IPS-20b (cell line): Measurements from ENCODE around the gene ASCL5.

Experiments
- H3K27ac ChIP-seq: one replicate; pipeline ENCODE4 v1.5.1; 2013; ENCODE audit warnings: low read length
- H3K27me3 ChIP-seq: 2 replicates; pipeline ENCODE4 v1.6.1; 2013; ENCODE audit warnings: mild to moderate bottlenecking, low read length, inconsistent platforms; ENCODE audit not compliant: insufficient read depth
- H3K36me3 ChIP-seq: 2 replicates; pipeline ENCODE4 v1.6.1; 2013; ENCODE audit warnings: low read depth, mild to moderate bottlenecking, inconsistent platforms, low read length, moderate library complexity; ENCODE audit not compliant: insufficient read depth
- H3K4me1 ChIP-seq: 2 replicates; pipeline ENCODE4 v1.6.1; 2013; ENCODE audit warnings: mild to moderate bottlenecking, control low read depth, inconsistent platforms, low read length, moderate library complexity; ENCODE audit not compliant: insufficient read depth
- H3K4me3 ChIP-seq: 2 replicates; pipeline ENCODE4 v1.5.1; 2013; ENCODE audit warnings: mild to moderate bottlenecking, low read length, inconsistent platforms
- H3K9ac ChIP-seq: 2 replicates; pipeline ENCODE4 v1.6.1; 2013; ENCODE audit warnings: low read depth, mild to moderate bottlenecking, inconsistent platforms, low read length, moderate library complexity
- H3K9me3 ChIP-seq: 2 replicates; pipeline ENCODE4 v1.6.1; 2013; ENCODE audit warnings: mild to moderate bottlenecking, low read depth, low read length, inconsistent platforms; ENCODE audit not compliant: insufficient read depth

The ASCL5 gene

DNA sequence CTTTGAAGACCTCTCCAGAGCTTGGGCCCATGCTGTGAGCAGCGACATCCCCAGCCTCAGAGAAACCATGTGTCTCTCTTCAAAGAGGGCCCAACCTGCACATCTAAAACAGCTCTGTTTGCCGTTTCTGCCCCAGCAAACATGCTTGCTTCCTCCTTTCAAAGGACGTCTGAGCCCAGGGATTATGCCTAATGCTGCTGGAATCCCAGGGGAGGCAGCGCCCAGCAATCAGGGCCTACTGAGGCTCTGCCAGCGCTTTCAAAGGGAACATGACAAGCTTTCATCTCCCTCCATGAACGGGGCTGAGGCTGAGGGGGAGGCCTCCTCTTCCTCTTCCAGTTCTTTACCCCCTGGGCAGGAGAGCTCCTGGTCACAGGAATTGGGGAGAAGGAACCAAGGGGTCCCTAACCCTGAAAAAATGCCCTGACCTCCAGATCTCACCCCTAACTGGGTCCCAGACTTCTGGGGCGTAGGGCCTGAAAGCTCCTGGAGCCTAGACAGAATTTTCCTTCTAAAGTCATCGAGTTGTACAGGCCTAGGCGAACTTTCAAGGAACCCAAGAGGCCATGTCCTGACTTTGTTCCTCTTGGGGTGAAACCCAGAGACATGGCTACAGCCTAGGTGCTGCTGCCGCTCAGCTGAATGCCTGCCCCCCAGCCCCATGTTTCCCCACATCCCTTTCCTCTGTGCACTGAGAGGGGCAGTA lies 13.4 kb upstream of the ASCL5 start:
- H3K4me1 ChIP-seq = no peaks in the 10 kb centered on the region
- H3K27ac ChIP-seq = no peak overlapping the region
- H3K27me3 ChIP-seq = no peaks in the 10 kb centered on the region
- no peak overlapping the region for H3K9ac ChIP-seq
- peaks cover 99% of the 10 kb centered on the region for H3K36me3 ChIP-seq
- H3K4me3 ChIP-seq = no peak overlapping the region
- H3K9me3 ChIP-seq = no peaks in the 10 kb centered on the region

- Histone ChIP-seq H3K27ac (no peak overlapping the region), H3K4me3 (no peak overlapping the region), H3K9ac (no peak overlapping the region), H3K9me3 (no peaks in the 10 kb centered on the region), H3K36me3 (peaks cover 99% of the 10 kb centered on the region), H3K27me3 (no peaks in the 10 kb centered on the region), H3K4me1 (no peaks in the 10 kb centered on the region)
Observed at GRCh38 chr1:201139756-201140155, 12.8 kb upstream of the ASCL5 start.

- H3K4me1 ChIP-seq = no peaks in the 10 kb centered on the region
- no peak overlapping the region for H3K27ac ChIP-seq
- H3K27me3 ChIP-seq = no peaks in the 10 kb centered on the region
- peaks cover 99% of the 10 kb centered on the region for H3K36me3 ChIP-seq
- H3K9ac ChIP-seq = no peak overlapping the region
- no peaks in the 10 kb centered on the region for H3K9me3 ChIP-seq
- no peak overlapping the region for H3K4me3 ChIP-seq
Observed at GRCh38 chr1:201139306-201139705, 12.3 kb upstream of the ASCL5 start.

- H3K27me3 ChIP-seq = no peaks in the 10 kb centered on the region
- H3K9ac ChIP-seq = no peak overlapping the region
- H3K9me3 ChIP-seq = no peaks in the 10 kb centered on the region
- no peak overlapping the region for H3K27ac ChIP-seq
- peaks cover 94% of the 10 kb centered on the region for H3K36me3 ChIP-seq
- no peaks in the 10 kb centered on the region for H3K4me1 ChIP-seq
- H3K4me3 ChIP-seq = no peak overlapping the region
Observed at GRCh38 chr1:201138311-201138840, 11.4 kb upstream of the ASCL5 start.

- Histone ChIP-seq H3K9me3 (no peaks in the 10 kb centered on the region), H3K27ac (no peak overlapping the region), H3K27me3 (no peaks in the 10 kb centered on the region), H3K36me3 (peaks cover 87% of the 10 kb centered on the region), H3K4me3 (no peak overlapping the region), H3K9ac (no peak overlapping the region), H3K4me1 (no peaks in the 10 kb centered on the region)
Observed at GRCh38 chr1:201137579-201138310, 10.8 kb upstream of the ASCL5 start.

DNA sequence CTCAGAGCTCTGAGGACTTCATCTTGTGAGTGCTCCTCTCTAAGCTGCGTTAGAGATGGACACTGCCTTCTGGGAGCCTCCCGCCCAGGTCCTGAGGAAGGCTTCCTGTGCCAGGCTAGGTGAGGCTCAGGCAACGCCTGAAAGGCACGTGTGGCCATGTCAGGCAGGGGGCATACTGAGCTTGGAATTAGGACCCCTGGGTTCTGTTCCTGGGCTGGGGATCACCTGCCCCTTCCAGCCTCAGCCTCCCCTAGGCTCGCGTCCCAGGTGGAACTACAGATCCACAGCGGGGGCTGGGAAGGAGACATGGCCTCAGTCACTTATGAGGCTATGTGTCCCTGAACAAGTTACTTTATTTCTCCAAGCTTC lies 10.0 kb upstream of the ASCL5 start:
- no peaks in the 10 kb centered on the region for H3K27me3 ChIP-seq
- H3K9ac ChIP-seq = no peak overlapping the region; the same call in 1 of the 2 replicates
- H3K9me3 ChIP-seq = no peaks in the 10 kb centered on the region
- H3K27ac ChIP-seq = no peak overlapping the region
- H3K4me1 ChIP-seq = no peaks in the 10 kb centered on the region
- H3K36me3 ChIP-seq = peaks cover 80% of the 10 kb centered on the region
- no peak overlapping the region for H3K4me3 ChIP-seq

- Histone ChIP-seq H3K4me1 (no peaks in the 10 kb centered on the region), H3K27ac (no peak overlapping the region), H3K4me3 (no peak overlapping the region), H3K27me3 (no peaks in the 10 kb centered on the region), H3K9ac (no peak overlapping the region; the same call in 1 of the 2 replicates), H3K36me3 (peaks cover 75% of the 10 kb centered on the region), H3K9me3 (no peaks in the 10 kb centered on the region)
Observed at GRCh38 chr1:201136355-201137023, 9.5 kb upstream of the ASCL5 start.

DNA sequence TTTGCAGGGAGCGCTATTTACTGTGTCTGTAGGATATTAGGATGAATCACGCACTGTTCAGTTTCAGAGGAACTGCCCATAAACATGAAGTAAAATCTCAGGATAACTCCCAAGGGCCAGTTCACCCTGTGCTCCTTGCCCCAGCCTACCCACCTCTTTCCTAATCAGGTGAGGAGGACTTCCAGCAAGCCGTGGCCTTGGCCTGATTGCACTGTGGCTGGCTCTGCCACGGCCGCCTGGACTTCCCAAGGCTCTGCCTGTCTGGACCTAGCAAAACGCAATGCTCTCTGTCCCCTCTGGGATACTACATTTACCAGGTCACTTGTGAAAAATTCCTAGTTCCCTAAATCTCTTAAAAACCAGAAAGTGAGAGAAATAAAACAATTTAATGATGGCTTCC lies 7.4 kb upstream of the ASCL5 start:
- peaks cover 54% of the 10 kb centered on the region for H3K36me3 ChIP-seq
- no peak overlapping the region for H3K9ac ChIP-seq
- H3K4me3 ChIP-seq = no peak overlapping the region
- H3K27ac ChIP-seq = no peak overlapping the region
- no peaks in the 10 kb centered on the region for H3K27me3 ChIP-seq
- no peaks in the 10 kb centered on the region for H3K4me1 ChIP-seq
- no peaks in the 10 kb centered on the region for H3K9me3 ChIP-seq

GRCh38 chr1:201131398-201131797 lies 4.4 kb upstream of the ASCL5 start:
- H3K9me3 ChIP-seq = no peaks in the 10 kb centered on the region
- H3K36me3 ChIP-seq = peaks cover 24% of the 10 kb centered on the region
- no peaks in the 10 kb centered on the region for H3K27me3 ChIP-seq
- peaks cover 4% of the 10 kb centered on the region; the same call in 1 of the 2 replicates for H3K4me1 ChIP-seq
- no peak overlapping the region for H3K4me3 ChIP-seq
- H3K27ac ChIP-seq = no peak overlapping the region
- H3K9ac ChIP-seq = no peak overlapping the region

- H3K36me3 ChIP-seq = 0 out of 2 replicates have a peak, but pooled peaks cover under 1% of the 10 kb centered on the region
- H3K4me1 ChIP-seq = peaks cover 4% of the 10 kb centered on the region; the same call in 1 of the 2 replicates
- H3K27me3 ChIP-seq = peaks cover 1% of the 10 kb centered on the region; the same call in 1 of the 2 replicates
- H3K4me3 ChIP-seq = no peak overlapping the region
- H3K9ac ChIP-seq = no peak overlapping the region
- no peaks in the 10 kb centered on the region for H3K9me3 ChIP-seq
- no peak overlapping the region for H3K27ac ChIP-seq
Observed at GRCh38 chr1:201128962-201129361, 2.0 kb upstream of the ASCL5 start.

- Histone ChIP-seq H3K36me3 (no peaks in the 10 kb centered on the region), H3K4me1 (peaks cover 4% of the 10 kb centered on the region; the same call in 1 of the 2 replicates), H3K27ac (no peak overlapping the region), H3K4me3 (no peak overlapping the region), H3K9me3 (no peaks in the 10 kb centered on the region), H3K9ac (no peak overlapping the region), H3K27me3 (peaks cover 6% of the 10 kb centered on the region; the same call in 1 of the 2 replicates)
Observed at GRCh38 chr1:201128476-201128875, 1.5 kb upstream of the ASCL5 start.
